Vagina (tissue), 2 donors: ENCODE results near the gene CACNG7.

Experiments
- POLR2A ChIP-seq, 2 donors: fragments of 450-650 bp; IDR thresholded peaks; one replicate each; pipeline ENCODE4 v1.6.1; 2017; ENCODE audit warnings: antibody characterized with exemption in 2 of 2, mild to moderate bottlenecking in 2 of 2, moderate library complexity in 2 of 2
- POLR2AphosphoS5 ChIP-seq, 2 donors: sonication (generic); formaldehyde crosslinking; IDR thresholded peaks; one replicate each; pipeline ENCODE4 v1.9.0; 2017; ENCODE audit warnings: antibody characterized with exemption in 2 of 2, mild to moderate bottlenecking in 2 of 2, low read depth in 1 of 2; ENCODE audit not compliant: insufficient read depth in 1 of 2
- TF ChIP-seq, protein P1 (sequence below), 3 experiments: fragments of 450-650 bp in 2 of 3; fragments of 200-600 bp in 1 of 3; sonication (generic) in 1 of 3; IDR thresholded peaks; one replicate each; pipeline ENCODE4 v1.5.1; 2017 to 2019; ENCODE audit warnings: antibody characterized with exemption in 3 of 3, mild to moderate bottlenecking in 2 of 3, moderate library complexity in 2 of 3

DNA sequence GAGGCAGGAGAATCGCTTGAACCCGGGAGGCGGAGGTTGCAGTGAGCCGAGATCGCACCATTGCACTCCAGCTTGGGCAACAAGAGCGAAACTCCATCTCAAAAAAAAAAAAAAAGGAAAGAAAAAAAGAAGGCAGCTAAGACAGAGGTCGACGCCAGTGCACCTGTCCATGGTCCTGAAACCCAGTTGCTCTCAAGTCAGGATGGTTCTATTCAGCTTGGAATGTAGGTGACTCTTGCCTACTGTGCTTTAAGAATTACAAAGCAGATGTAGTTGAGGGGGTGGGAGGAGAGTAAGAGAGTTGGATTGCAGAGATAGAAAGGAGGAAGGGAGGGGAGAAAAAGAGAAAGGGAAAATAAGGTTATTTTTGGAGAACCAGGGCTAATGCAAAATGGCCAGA is 18.7 kb downstream of the CACNG7 start:
- TF ChIP-seq, protein P1, sequence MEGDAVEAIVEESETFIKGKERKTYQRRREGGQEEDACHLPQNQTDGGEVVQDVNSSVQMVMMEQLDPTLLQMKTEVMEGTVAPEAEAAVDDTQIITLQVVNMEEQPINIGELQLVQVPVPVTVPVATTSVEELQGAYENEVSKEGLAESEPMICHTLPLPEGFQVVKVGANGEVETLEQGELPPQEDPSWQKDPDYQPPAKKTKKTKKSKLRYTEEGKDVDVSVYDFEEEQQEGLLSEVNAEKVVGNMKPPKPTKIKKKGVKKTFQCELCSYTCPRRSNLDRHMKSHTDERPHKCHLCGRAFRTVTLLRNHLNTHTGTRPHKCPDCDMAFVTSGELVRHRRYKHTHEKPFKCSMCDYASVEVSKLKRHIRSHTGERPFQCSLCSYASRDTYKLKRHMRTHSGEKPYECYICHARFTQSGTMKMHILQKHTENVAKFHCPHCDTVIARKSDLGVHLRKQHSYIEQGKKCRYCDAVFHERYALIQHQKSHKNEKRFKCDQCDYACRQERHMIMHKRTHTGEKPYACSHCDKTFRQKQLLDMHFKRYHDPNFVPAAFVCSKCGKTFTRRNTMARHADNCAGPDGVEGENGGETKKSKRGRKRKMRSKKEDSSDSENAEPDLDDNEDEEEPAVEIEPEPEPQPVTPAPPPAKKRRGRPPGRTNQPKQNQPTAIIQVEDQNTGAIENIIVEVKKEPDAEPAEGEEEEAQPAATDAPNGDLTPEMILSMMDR (IDR thresholded peaks at IDR 0.05): no peak
- TF ChIP-seq POLR2A (IDR thresholded peaks at IDR 0.05) (no peak), POLR2AphosphoS5 (IDR thresholded peaks at IDR 0.05; ENCODE audit: insufficient read depth in 1 of 2, low read depth in 1 of 2) (no peak)
